Lung (tissue), 12 donors: ENCODE measurements around the gene MED27. TPM values are rescaled to one million over a fixed set of nuclear protein-coding genes. Genes with fewer than 3 reads are reported as not detected.

ENCODE experiments used
- ATAC-seq: fragments of 200-7000 bp; cut with Tn5 transposase; one replicate; pipeline ENCODE4 v1.9.1; 2020; ENCODE audit warnings: moderate number of reproducible peaks; ENCODE audit not compliant: insufficient read depth, low FRiP score
- DNase-seq, 3 donors: peaks; one replicate each; pipeline ENCODE4 v3.0.0-alpha.2; 2013 to 2017
- H3K27ac ChIP-seq, 2 donors: one replicate each; pipeline ENCODE4 v1.5.1; 2013; ENCODE audit warnings: mild to moderate bottlenecking in 2 of 2, moderate library complexity in 2 of 2, control low read depth in 1 of 2, inconsistent platforms in 1 of 2, low read depth in 1 of 2, low read length in 1 of 2
- H3K27me3 ChIP-seq, 3 donors: one replicate each; pipeline ENCODE4 v1.5.1; 2013; ENCODE audit warnings: low read length in 2 of 3; ENCODE audit not compliant: control insufficient read depth in 3 of 3, insufficient read depth in 3 of 3
- H3K36me3 ChIP-seq, 4 donors: one replicate each; pipeline ENCODE4 v1.5.1; 2013; ENCODE audit warnings: low read length in 4 of 4, mild to moderate bottlenecking in 1 of 4, moderate library complexity in 1 of 4; ENCODE audit not compliant: control insufficient read depth in 4 of 4, insufficient read depth in 4 of 4
- H3K4me1 ChIP-seq, 5 donors: one replicate each; pipeline ENCODE4 v1.5.1; 2013; ENCODE audit warnings: low read length in 5 of 5, mild to moderate bottlenecking in 2 of 5, moderate library complexity in 1 of 5; ENCODE audit not compliant: control insufficient read depth in 5 of 5, insufficient read depth in 5 of 5
- H3K4me3 ChIP-seq: one replicate; pipeline ENCODE4 v1.5.1; 2013; ENCODE audit warnings: mild to moderate bottlenecking, control low read depth, moderate library complexity
- H3K9ac ChIP-seq, 2 donors: one replicate each; pipeline ENCODE4 v1.5.1; 2013; ENCODE audit warnings: low read length in 2 of 2, control low read depth in 1 of 2; ENCODE audit not compliant: insufficient read depth in 1 of 2
- H3K9me3 ChIP-seq, 4 donors: one replicate each; pipeline ENCODE4 v1.5.1; 2013; ENCODE audit warnings: low read length in 3 of 4, mild to moderate bottlenecking in 1 of 4, moderate library complexity in 1 of 4; ENCODE audit not compliant: control insufficient read depth in 4 of 4, insufficient read depth in 3 of 4
- CTCF ChIP-seq: IDR thresholded peaks from 2 replicates; pipeline ENCODE4 v1.5.1; 2012; ENCODE audit warnings: mild to moderate bottlenecking; ENCODE audit errors: control extremely low read depth, extremely low read depth
- WGBS, 2 donors: extraction: QIAGEN DNeasy Blood & Tissue Kit; methylation state at CpG; one replicate each; pipeline ENCODE4 v1.1.7; 2013; 5-methylcytosine and 5-hydroxymethylcytosine counted together
- polyA plus RNA-seq, 2 donors: library from polyadenylated mRNA; stranded (reverse); fragments of 200-250 nt; gene quantifications; one replicate each; pipeline ENCODE4 v1.2.1, GENCODE V29; 2013
- total RNA-seq, 2 donors: library from RNA; depleted of rRNA in 1 of 2; stranded (reverse); fragments of >200 nt in 1 of 2; gene quantifications; one replicate each; pipeline ENCODE4 v1.2.1, GENCODE V29; 2014 to 2021
- donor health status: control.
- donor health status: control.
- donor health status: Bipolar disorder and iron deficiency.
- donor health status: healthy.
- donor health status: DM: yes; HTN: yes; CAD: no.

MED27 gene
- total and polyA plus RNA-seq, 4 donors = 9.8 to 22.3 (median 16.7) TPM

GRCh38 chr9:131811405-131811804, 268.3 kb downstream of the MED27 start:
- no peak for TF ChIP-seq CTCF
- Histone ChIP-seq H3K4me1 (peaks cover 0 to 10% (median 0%) of the 10 kb centered on the region in 5 donors), H3K9me3 (peaks cover 0 to 2% (median 0%) of the 10 kb centered on the region in 4 donors), H3K36me3 (no peaks in the 10 kb centered on the region), H3K27ac (no peak overlapping the region), H3K4me3 (no peak overlapping the region), H3K27me3 (peaks cover 0 to 10% (median 0%) of the 10 kb centered on the region in 3 donors), H3K9ac (no peak overlapping the region)
- no peak for DNase-seq
- ATAC-seq = no peak
- 82 to 88% methylated on average over 11 of the region's 11 CpGs for WGBS, 2 donors

GRCh38 chr9:131810351-131811170, 269.1 kb downstream of the MED27 start:
- peaks cover 0 to 2% (median 0%) of the 10 kb centered on the region in 4 donors for H3K9me3 ChIP-seq
- 76 to 78% methylated on average over 23 of the region's 23 CpGs for WGBS, 2 donors
- H3K9ac ChIP-seq = no peak overlapping the region
- no peak for TF ChIP-seq CTCF
- H3K27ac ChIP-seq = no peak overlapping the region
- ATAC-seq (no peak), DNase-seq (no peak)
- H3K4me1 ChIP-seq = peaks cover 0 to 10% (median 0%) of the 10 kb centered on the region in 5 donors
- H3K36me3 ChIP-seq = no peaks in the 10 kb centered on the region
- no peak overlapping the region for H3K4me3 ChIP-seq
- H3K27me3 ChIP-seq = peaks cover 0 to 18% (median 4%) of the 10 kb centered on the region in 3 donors

Other genes starting within 250 kb of the MED27 start
- 1 to 10 TPM; 2.2 to 4.4 TPM for gene NTNG2, start 82.2 kb upstream of the MED27 start, total RNA-seq
- 1 to 10 TPM; 2.2 to 2.8 TPM for gene NTNG2, start 82.2 kb upstream of the MED27 start, polyA plus RNA-seq